Colonic mucosa (tissue), 4 donors: ENCODE results near the gene TFF2. TPM values are rescaled to one million over a fixed set of nuclear protein-coding genes. Genes with fewer than 3 reads are reported as not detected.

Source experiments
- DNase-seq: peaks from one replicate; pipeline ENCODE4 v3.0.0-alpha.2; 2020
- H3K27ac ChIP-seq: fragments of 200-600 bp; one replicate; pipeline ENCODE4 v1.8.0; 2021
- H3K27me3 ChIP-seq: fragments of 200-600 bp; one replicate; pipeline ENCODE4 v1.8.0; 2021
- H3K36me3 ChIP-seq: fragments of 200-600 bp; one replicate; pipeline ENCODE4 v1.8.0; 2021
- H3K4me1 ChIP-seq: fragments of 200-600 bp; one replicate; pipeline ENCODE4 v1.8.0; 2021; ENCODE audit warnings: mild to moderate bottlenecking
- H3K4me3 ChIP-seq: fragments of 200-600 bp; one replicate; pipeline ENCODE4 v1.8.0; 2021
- H3K9ac ChIP-seq, 2 donors: one replicate each; pipeline ENCODE4 v1.7.0; 2013; ENCODE audit warnings: control low read depth in 2 of 2, low read depth in 2 of 2, low read length in 2 of 2
- H3K9me3 ChIP-seq: fragments of 200-600 bp; one replicate; pipeline ENCODE4 v1.8.0; 2021
- CTCF ChIP-seq: fragments of 200-600 bp; IDR thresholded peaks from one replicate; pipeline ENCODE4 v1.8.0; 2022; ENCODE audit warnings: antibody characterized with exemption, mild to moderate bottlenecking
- intact Hi-C: fragments of 100-400 bp; cut with DNase I; formaldehyde crosslinking; loops from one replicate; pipeline ENCODE4 v1.14.1; 2022
- total RNA-seq, 2 donors: library from RNA; stranded (reverse); fragmentation: NEBNext Ultra II Directional in 1 of 2; extraction: Animal tissue kit (Norgen Biotek cat#: 25700) in 1 of 2; gene quantifications; one replicate each; pipeline ENCODE4 v1.2.1, GENCODE V29; 2021
- donor health status: healthy.
- donor health status: DM: no; HTN: no; CAD: no.
- donor health status: DM: no; HTN: no; CAD: no.

Gene TFF2
- total RNA-seq, 2 donors from 2014 or later: 2.3 to 2.5 TPM

GRCh38 chr21:42387164-42387563 lies 36.4 kb upstream of the TFF2 start:
- TF ChIP-seq CTCF: no peak
- H3K4me3 ChIP-seq: no peak overlapping the region
- no peak overlapping the region for H3K27ac ChIP-seq
- DNase-seq: no peak
- H3K4me1 ChIP-seq: no peaks in the 10 kb centered on the region
- H3K9me3 ChIP-seq: no peaks in the 10 kb centered on the region
- intact Hi-C loops: no loop called here
- no peaks in the 10 kb centered on the region for H3K36me3 ChIP-seq
- no peak overlapping the region for H3K9ac ChIP-seq
- H3K27me3 ChIP-seq: no peaks in the 10 kb centered on the region

GRCh38 chr21:42386034-42386591 lies 35.3 kb upstream of the TFF2 start:
- Histone ChIP-seq H3K9ac (peak overlapping the region in 1 of 2 donors; percentile 21), H3K27ac (peak overlapping the region; percentile 40), H3K4me1 (no peaks in the 10 kb centered on the region)

GRCh38 chr21:42385619-42386018 lies 34.8 kb upstream of the TFF2 start:
- Histone ChIP-seq H3K27me3 (no peaks in the 10 kb centered on the region), H3K9me3 (no peaks in the 10 kb centered on the region), H3K27ac (peak overlapping the region; percentile 40), H3K4me1 (no peaks in the 10 kb centered on the region), H3K4me3 (no peak overlapping the region), H3K36me3 (no peaks in the 10 kb centered on the region), H3K9ac (peak overlapping the region in 1 of 2 donors; percentile 21)
- no peak for TF ChIP-seq CTCF
- intact Hi-C loops: no loop called here
- DNase-seq: no peak

More at GRCh38 chr21:42386034-42386591, 35.3 kb upstream of the TFF2 start:
- H3K9me3 ChIP-seq: no peaks in the 10 kb centered on the region
- H3K4me3 ChIP-seq: no peak overlapping the region
- peak; percentile 71 for DNase-seq
- no peaks in the 10 kb centered on the region for H3K36me3 ChIP-seq
- H3K27me3 ChIP-seq: no peaks in the 10 kb centered on the region
- intact Hi-C loops: no loop called here
- TF ChIP-seq CTCF: no peak

- H3K27me3 ChIP-seq: no peaks in the 10 kb centered on the region
- peak overlapping the region; percentile 40 for H3K27ac ChIP-seq
- H3K9me3 ChIP-seq: no peaks in the 10 kb centered on the region
These were observed 34.2 kb upstream of the TFF2 start for GRCh38 chr21:42384989-42385388.

GRCh38 chr21:42384156-42384945 lies 33.6 kb upstream of the TFF2 start:
- DNase-seq: no peak
- intact Hi-C loops: loop anchor here (5.0 kb wide), 1 partner anchor 63 kb away; no protein-coding TSS in a partner anchor
- no peaks in the 10 kb centered on the region for H3K4me1 ChIP-seq
- H3K9ac ChIP-seq: peak overlapping the region in 1 of 2 donors; percentile 48
- H3K27me3 ChIP-seq: no peaks in the 10 kb centered on the region
- peak overlapping the region; percentile 35 for H3K27ac ChIP-seq
- no peak overlapping the region for H3K4me3 ChIP-seq
- TF ChIP-seq CTCF: no peak
- no peaks in the 10 kb centered on the region for H3K36me3 ChIP-seq
- H3K9me3 ChIP-seq: no peaks in the 10 kb centered on the region

More at GRCh38 chr21:42384989-42385388, 34.2 kb upstream of the TFF2 start:
- peak; percentile 89 for DNase-seq
- no peak for TF ChIP-seq CTCF
- H3K9ac ChIP-seq: peak overlapping the region in 1 of 2 donors; percentile 21
- no peaks in the 10 kb centered on the region for H3K4me1 ChIP-seq
- intact Hi-C loops: loop anchor here (5.0 kb wide), 1 partner anchor 62 kb away; no protein-coding TSS in a partner anchor
- H3K36me3 ChIP-seq: no peaks in the 10 kb centered on the region
- H3K4me3 ChIP-seq: no peak overlapping the region
